K562 (cell line): ENCODE results near the gene KIAA0513. TPM values are rescaled to one million over a fixed set of nuclear protein-coding genes. Genes with fewer than 3 reads are reported as not detected.

ENCODE experiments used
- ATAC-seq: fragments of 200-7000 bp; cut with Tn5 transposase; 3 replicates; pipeline ENCODE4 v1.9.1; 2020; ENCODE audit warnings: moderate library complexity
- BruUV-seq: library from RNA; stranded (reverse); fragments of 400-500 nt; replicated peaks from 2 replicates; lab custom pipeline; 2021; lab: Mats Ljungman, UMichigan
- CTCF ChIA-PET: fragments of 300-600 bp; formaldehyde crosslinking; extraction: SDS; loops from one replicate; lab custom pipeline; 2021; ENCODE audit warnings: low intra/inter-chr PET ratio; lab: Yijun Ruan, JAX
- POLR2A ChIA-PET: fragments of 300-600, 350-650 bp; sonication (Branson Sonifier 250); formaldehyde crosslinking; extraction: SDS; loops from one replicate; lab custom pipeline; 2021; ENCODE audit warnings: antibody characterized with exemption, inconsistent platforms; lab: Yijun Ruan, JAX
- DNase-seq, 4 experiments: peaks; one replicate each; pipeline versions ENCODE4 v3.0.0 to v3.0.0-alpha.2; 2011 to 2018; ENCODE audit warnings: low spot score in 3 of 4, mixed read lengths in 3 of 4; ENCODE audit errors: extremely low read depth in 1 of 4
- FAIRE-seq: peaks from 2 replicates; lab custom pipeline; 2011; peaks lifted over from hg19 to GRCh38; lab: Jason Lieb, UNC
- H2AFZ ChIP-seq: 2 replicates; pipeline ENCODE4 v1.6.0; 2011; ENCODE audit warnings: low read depth, low read length, control low read depth, inconsistent platforms
- H3K27ac ChIP-seq: fragments of 200-600 bp; 3 replicates; pipeline ENCODE4 v1.8.0; 2011; ENCODE audit warnings: low read depth, mild to moderate bottlenecking, control low read depth, inconsistent platforms, low read length, moderate library complexity, mixed read lengths; ENCODE audit errors: extremely low read depth
- H3K27me3 ChIP-seq, 2 experiments: fragments of 300-600 bp in 1 of 2; 2 replicates in 1 of 2; 3 replicates in 1 of 2; pipeline versions ENCODE4 v1.6.0 to v1.8.0; 2011; ENCODE audit warnings: inconsistent platforms in 2 of 2, low read length in 2 of 2, mild to moderate bottlenecking in 1 of 2, mixed read lengths in 1 of 2, moderate library complexity in 1 of 2; ENCODE audit not compliant: control insufficient read depth in 2 of 2, insufficient read depth in 2 of 2
- H3K36me3 ChIP-seq: fragments of 300-600 bp; 3 replicates; pipeline ENCODE4 v1.8.0; 2011; ENCODE audit warnings: mild to moderate bottlenecking, low read length, inconsistent platforms; ENCODE audit not compliant: control insufficient read depth, insufficient read depth
- H3K4me1 ChIP-seq, 2 experiments: fragments of 200-600 bp in 1 of 2; replicated peaks in 1 of 2; 2 replicates in 1 of 2; 3 replicates in 1 of 2; pipeline versions ENCODE4 v1.5.1 to v1.8.0; 2011; ENCODE audit warnings: inconsistent platforms in 2 of 2, low read length in 2 of 2, mild to moderate bottlenecking in 1 of 2, mixed read lengths in 1 of 2, moderate library complexity in 1 of 2; ENCODE audit not compliant: control insufficient read depth in 2 of 2, insufficient read depth in 2 of 2
- H3K4me2 ChIP-seq: 2 replicates; pipeline ENCODE4 v1.6.1; 2011; ENCODE audit warnings: low read length, control low read depth, inconsistent platforms, mixed read lengths; ENCODE audit not compliant: insufficient read depth
- H3K4me3 ChIP-seq: fragments of 200-600 bp; sonication (generic), shearing (Covaris generic); 2 replicates; pipeline ENCODE4 v1.5.1; 2016; ENCODE audit warnings: control low read depth, inconsistent platforms
- H3K79me2 ChIP-seq: fragments of 200-600 bp; 3 replicates; pipeline ENCODE4 v1.8.0; 2011; ENCODE audit warnings: low read length, inconsistent platforms; ENCODE audit not compliant: control insufficient read depth, insufficient read depth
- H3K9ac ChIP-seq, 2 experiments: 2 replicates each; pipeline versions ENCODE4 v1.6.0 to v1.6.1; 2011; ENCODE audit warnings: low read depth in 2 of 2, low read length in 2 of 2, control low read depth in 1 of 2, inconsistent platforms in 1 of 2, mild to moderate bottlenecking in 1 of 2, mixed read lengths in 1 of 2; ENCODE audit not compliant: insufficient read depth in 1 of 2
- H3K9me1 ChIP-seq: one replicate; pipeline ENCODE4 v1.6.0; 2011; ENCODE audit warnings: inconsistent platforms, mild to moderate bottlenecking, low read length, moderate library complexity; ENCODE audit not compliant: control insufficient read depth, insufficient read depth
- H3K9me3 ChIP-seq: replicated peaks from 2 replicates; pipeline ENCODE4 v1.5.1; 2011; ENCODE audit warnings: low read depth, low read length, inconsistent platforms; ENCODE audit not compliant: control insufficient read depth, insufficient read depth
- H4K20me1 ChIP-seq: replicated peaks from 2 replicates; pipeline ENCODE4 v1.6.1; 2011; ENCODE audit warnings: low read length, inconsistent platforms, mixed read lengths; ENCODE audit not compliant: control insufficient read depth, insufficient read depth
- ATF2 ChIP-seq: sonication (generic); formaldehyde crosslinking; IDR thresholded peaks from 2 replicates; pipeline ENCODE4 v1.8.1; 2022; ENCODE audit warnings: missing genetic modification reagents
- E2F8 ChIP-seq: fragments of 450-650 bp; IDR thresholded peaks from 2 replicates; pipeline ENCODE4 v1.7.1; 2018; ENCODE audit warnings: mild to moderate bottlenecking, low read depth; ENCODE audit not compliant: partially characterized antibody
- MYC ChIP-seq, 2 experiments: fragments of 250-450 bp in 1 of 2; sonication (Bioruptor Pico) in 1 of 2; IDR thresholded peaks; 2 replicates each; pipeline versions ENCODE4 v1.5.1 to v1.6.1; 2012 to 2021; ENCODE audit warnings: low read depth in 2 of 2, borderline replicate concordance in 1 of 2, improper control_type of control experiment in 1 of 2, low read length in 1 of 2, mild to moderate bottlenecking in 1 of 2, moderate library complexity in 1 of 2
- POLR2A ChIP-seq: fragments of 450-650 bp; conservative IDR thresholded peaks from 2 replicates; pipeline ENCODE4 v1.6.1; 2016
- SNRNP70 ChIP-seq: fragments of 200-400 bp; formaldehyde crosslinking; optimal IDR thresholded peaks from 2 replicates; pipeline ENCODE3; 2017; ENCODE audit warnings: low read depth, low read length
- STAT5B ChIP-seq: fragments of 250-450 bp; sonication (Bioruptor Pico); IDR thresholded peaks from 2 replicates; pipeline ENCODE4 v1.8.0; 2021; ENCODE audit warnings: mild to moderate bottlenecking, inconsistent platforms
- THAP7 ChIP-seq: fragments of 250-450 bp; sonication (Bioruptor Pico); IDR thresholded peaks from 2 replicates; pipeline ENCODE4 v1.5.0; 2021
- UBTF ChIP-seq, 2 experiments: IDR thresholded peaks; 2 replicates each; pipeline ENCODE4 v1.6.1; 2012; ENCODE audit warnings: improper control_type of control experiment in 2 of 2, low read depth in 2 of 2, low read length in 2 of 2, borderline replicate concordance in 1 of 2
- ZBTB33 ChIP-seq: sonication (generic); formaldehyde crosslinking; IDR thresholded peaks from 2 replicates; pipeline ENCODE4 v1.8.1; 2023; ENCODE audit warnings: mild to moderate bottlenecking, missing genetic modification reagents
- WGBS: fragments of 100-300 bp; shearing (Covaris generic); methylation state at CpG from one replicate; pipeline ENCODE4 v1.1.6; 2016; ENCODE audit warnings: low coverage, mixed read lengths; ENCODE audit not compliant: insufficient coverage; ENCODE audit errors: missing lambda C conversion rate; 5-methylcytosine and 5-hydroxymethylcytosine counted together
- in situ Hi-C: fragments of 300-500 bp; cut with MboI; formaldehyde crosslinking; loops from 4 replicates; pipeline ENCODE4 v1.15.0; 2018; ENCODE audit warnings: inconsistent platforms, mixed read lengths
- intact Hi-C: fragments of 100-400 bp; cut with micrococcal nuclease; formaldehyde crosslinking; loops from 2 replicates; pipeline ENCODE4 v1.14.2; 2022
- polyA plus RNA-seq, 8 experiments: library from polyadenylated mRNA; depleted of rRNA in 4 of 8; stranded (reverse) in 5 of 8; unstranded in 3 of 8; fragments of >200 nt; fragmentation: Nextera tagmentation in 2 of 8; fragmentation: Illumina TruSeq in 1 of 8; extraction: Ambion mirVana in 2 of 8; extraction: Trizol in 1 of 8; gene quantifications; 2 replicates each; pipeline versions ENCODE4 v1.2.1 to v1.2.3, GENCODE V29; 2011 to 2014; ENCODE audit warnings: inconsistent platforms in 1 of 8, missing spikeins in 1 of 8
- total RNA-seq, 7 experiments: library from RNA; depleted of rRNA in 6 of 7; stranded (reverse); fragments of >200 nt in 6 of 7; fragmentation: Illumina TruSeq in 2 of 7; extraction: Trizol in 2 of 7; gene quantifications; 2 replicates each; pipeline versions ENCODE4 v1.2.1 to v1.2.3, GENCODE V29; 2011 to 2021; ENCODE audit warnings: low replicate concordance in 1 of 7

Gene KIAA0513
- total and polyA plus RNA-seq, 9 of the 15 experiments (the other 6 are each of a cell fraction or from before 2014, with no cell fraction given) = 0.18 to 13.7 (median 10.2) TPM

- H3K4me1 ChIP-seq = peaks cover 0 to 9% of the 10 kb centered on the region in 2 experiments; a peak in 4 of 5 replicates
- H3K79me2 ChIP-seq = 0 out of 3 replicates have a peak, but pooled peaks cover under 1% of the 10 kb centered on the region
- FAIRE-seq (no peak), DNase-seq (no peak), ATAC-seq (no peak)
- no peaks in the 10 kb centered on the region for H3K36me3 ChIP-seq
- H3K27me3 ChIP-seq = peaks cover 6 to 12% of the 10 kb centered on the region in 2 experiments; a peak in 4 of 5 replicates
- CTCF ChIA-PET = no interaction called here
- no peak overlapping the region for H3K9ac ChIP-seq
- H3K4me2 ChIP-seq = no peak overlapping the region
- no peak overlapping the region for H2AFZ ChIP-seq
- POLR2A ChIA-PET = interaction anchor here (2.4 kb wide), 1 partner anchor 30 kb away, joined by 4 read pairs; no protein-coding TSS in a partner anchor
- H3K9me3 ChIP-seq = no peaks in the 10 kb centered on the region
- intact Hi-C loops (no loop called here), in situ Hi-C loops (no loop called here)
- WGBS = 81% methylated on average over 4 of the region's 4 CpGs
- no peak overlapping the region for H3K4me3 ChIP-seq
- no peak for TF ChIP-seq MYC (IDR thresholded peaks at IDR 0.05; ENCODE audit: low read depth, low read length)
- TF ChIP-seq MYC (CRISPR knock-in tag; IDR thresholded peaks at IDR 0.05; ENCODE audit: borderline replicate concordance, low read depth) = no peak
- TF ChIP-seq E2F8 = no peak
- no peak for TF ChIP-seq ATF2 (CRISPR knock-in tag)
- TF ChIP-seq POLR2A = no peak
- TF ChIP-seq UBTF (IDR thresholded peaks at IDR 0.05; ENCODE audit: borderline replicate concordance in 1 of 2, low read depth in 2 of 2, low read length in 2 of 2) = no peak
- TF ChIP-seq ZBTB33 (CRISPR knock-in tag) = no peak
- TF ChIP-seq THAP7 (CRISPR knock-in tag) = no peak
- TF ChIP-seq SNRNP70 = no peak
- TF ChIP-seq STAT5B = no peak
- H4K20me1 ChIP-seq = no peaks in the 10 kb centered on the region
- H3K9me1 ChIP-seq = no peaks in the 10 kb centered on the region
- no peak overlapping the region for H3K27ac ChIP-seq
- no TSS peak for BruUV-seq
Observed at GRCh38 chr16:85017151-85017550, 10.4 kb upstream of the KIAA0513 start.
